GM12891 (cell line): ENCODE results near the gene GAB1.

Experiments
- POLR2A ChIP-seq: IDR thresholded peaks from 2 replicates; pipeline ENCODE4 v1.6.1; 2011; ENCODE audit warnings: low read depth, low read length, control low read depth
- TAF1 ChIP-seq: IDR thresholded peaks from 2 replicates; pipeline ENCODE4 v1.6.1; 2011; ENCODE audit warnings: low read depth, low read length, control low read depth

- TF ChIP-seq POLR2A (no peak), TAF1 (no peak)
These were observed 84.9 kb downstream of the GAB1 start for GRCh38 chr4:143421609-143422008.
